Mucosa of descending colon (tissue), 3 donors: ENCODE results near the gene FARSB. TPM values are rescaled to one million over a fixed set of nuclear protein-coding genes. Genes with fewer than 3 reads are reported as not detected.
A peak's percentile ranks its signal among the peaks of the same experiment; 100 is the strongest.

Source experiments
- ATAC-seq: fragments of 200-7000 bp; cut with Tn5 transposase; one replicate; pipeline ENCODE4 v1.9.1; 2020; ENCODE audit warnings: mild to moderate bottlenecking, moderate library complexity
- DNase-seq, 3 donors: peaks; one replicate each; pipeline ENCODE4 v3.0.0-alpha.2; 2020
- H3K36me3 ChIP-seq: fragments of 200-600 bp; one replicate; pipeline ENCODE4 v1.8.0; 2021; ENCODE audit warnings: low read depth, mild to moderate bottlenecking
- H3K4me1 ChIP-seq: fragments of 200-600 bp; one replicate; pipeline ENCODE4 v1.8.0; 2021; ENCODE audit warnings: low read depth, mild to moderate bottlenecking
- H3K4me3 ChIP-seq: fragments of 200-600 bp; one replicate; pipeline ENCODE4 v1.8.0; 2021; ENCODE audit warnings: mild to moderate bottlenecking
- H3K9me3 ChIP-seq: fragments of 200-600 bp; one replicate; pipeline ENCODE4 v1.8.0; 2021; ENCODE audit warnings: mild to moderate bottlenecking
- intact Hi-C, 2 donors: fragments of 100-400 bp; cut with DNase I in 1 of 2; cut with micrococcal nuclease in 1 of 2; formaldehyde crosslinking; loops; one replicate each; pipeline versions ENCODE4 v1.11.0 to v1.11.1; 2022; cut with DNase I, micrococcal nuclease
- total RNA-seq, 3 donors: library from RNA; stranded (reverse); fragmentation: NEBNext Ultra II Directional in 2 of 3; extraction: Animal tissue kit (Norgen Biotek cat#: 25700) in 2 of 3; gene quantifications; one replicate each; pipeline versions ENCODE4 v1.2.1 to v1.2.4, GENCODE V29; 2021 to 2023
- TF ChIP-seq, protein P1 (sequence below): fragments of 200-600 bp; IDR thresholded peaks from one replicate; pipeline ENCODE4 v1.8.0; 2022; ENCODE audit warnings: antibody characterized with exemption, mild to moderate bottlenecking
- donor health status: DM: no; HTN: no; CAD: no; lungs with moderate emphysema.
- donor health status: DM: no; HTN: no; CAD: no.
- donor health status: DM: no; HTN: yes; CAD: no.

The FARSB gene
- total RNA-seq, 3 donors from 2014 or later: 18.0 to 27.2 (median 21.1) TPM

GRCh38 chr2:222686086-222686750, 30.3 kb upstream of the FARSB start:
- intact Hi-C loops: no loop called here
- Histone ChIP-seq H3K4me3 (no peak overlapping the region), H3K4me1 (no peaks in the 10 kb centered on the region), H3K36me3 (no peaks in the 10 kb centered on the region), H3K9me3 (no peaks in the 10 kb centered on the region)
- DNase-seq (no peak), ATAC-seq (no peak)
- TF ChIP-seq, protein P1, sequence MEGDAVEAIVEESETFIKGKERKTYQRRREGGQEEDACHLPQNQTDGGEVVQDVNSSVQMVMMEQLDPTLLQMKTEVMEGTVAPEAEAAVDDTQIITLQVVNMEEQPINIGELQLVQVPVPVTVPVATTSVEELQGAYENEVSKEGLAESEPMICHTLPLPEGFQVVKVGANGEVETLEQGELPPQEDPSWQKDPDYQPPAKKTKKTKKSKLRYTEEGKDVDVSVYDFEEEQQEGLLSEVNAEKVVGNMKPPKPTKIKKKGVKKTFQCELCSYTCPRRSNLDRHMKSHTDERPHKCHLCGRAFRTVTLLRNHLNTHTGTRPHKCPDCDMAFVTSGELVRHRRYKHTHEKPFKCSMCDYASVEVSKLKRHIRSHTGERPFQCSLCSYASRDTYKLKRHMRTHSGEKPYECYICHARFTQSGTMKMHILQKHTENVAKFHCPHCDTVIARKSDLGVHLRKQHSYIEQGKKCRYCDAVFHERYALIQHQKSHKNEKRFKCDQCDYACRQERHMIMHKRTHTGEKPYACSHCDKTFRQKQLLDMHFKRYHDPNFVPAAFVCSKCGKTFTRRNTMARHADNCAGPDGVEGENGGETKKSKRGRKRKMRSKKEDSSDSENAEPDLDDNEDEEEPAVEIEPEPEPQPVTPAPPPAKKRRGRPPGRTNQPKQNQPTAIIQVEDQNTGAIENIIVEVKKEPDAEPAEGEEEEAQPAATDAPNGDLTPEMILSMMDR: no peak

GRCh38 chr2:222683805-222684204, 27.9 kb upstream of the FARSB start:
- DNase-seq (no peak), ATAC-seq (no peak)
- H3K4me1 ChIP-seq: no peaks in the 10 kb centered on the region
- no peaks in the 10 kb centered on the region for H3K36me3 ChIP-seq
- TF ChIP-seq, protein P1: no peak
- intact Hi-C loops: no loop called here
- no peaks in the 10 kb centered on the region for H3K9me3 ChIP-seq
- H3K4me3 ChIP-seq: no peak overlapping the region

DNA sequence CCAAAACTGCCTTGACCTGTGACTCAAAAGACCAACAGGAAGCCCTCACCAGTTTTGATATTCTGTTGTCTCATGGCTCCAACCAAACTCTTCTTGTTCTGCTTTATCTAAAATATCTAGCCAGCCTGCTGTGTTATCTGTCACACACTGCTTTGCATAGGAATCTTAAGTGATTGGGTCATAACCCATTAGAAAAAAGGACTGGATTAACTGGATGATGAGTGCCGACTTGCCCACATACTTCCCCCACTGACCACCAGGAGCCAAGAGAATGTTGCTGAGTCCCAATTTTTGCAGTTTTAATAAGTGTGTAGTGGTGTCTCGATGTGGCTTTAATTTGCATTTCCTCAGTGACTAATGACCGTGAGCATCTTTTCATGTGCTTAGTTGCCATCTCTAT, 22.1 kb upstream of the FARSB start:
- Histone ChIP-seq H3K4me1 (no peaks in the 10 kb centered on the region), H3K36me3 (no peaks in the 10 kb centered on the region), H3K4me3 (no peak overlapping the region), H3K9me3 (no peaks in the 10 kb centered on the region)
- intact Hi-C loops: no loop called here
- TF ChIP-seq, protein P1: no peak
- no peak for ATAC-seq
- no peak for DNase-seq

GRCh38 chr2:222673883-222674282, 18.0 kb upstream of the FARSB start:
- H3K4me3 ChIP-seq: no peak overlapping the region
- TF ChIP-seq, protein P1: no peak
- H3K9me3 ChIP-seq: no peaks in the 10 kb centered on the region
- ATAC-seq: no peak
- intact Hi-C loops: no loop called here
- H3K36me3 ChIP-seq: no peaks in the 10 kb centered on the region
- no peak for DNase-seq
- H3K4me1 ChIP-seq: peaks cover 2% of the 10 kb centered on the region

GRCh38 chr2:222673273-222673672, 17.4 kb upstream of the FARSB start:
- intact Hi-C loops: no loop called here
- ATAC-seq: no peak
- DNase-seq: no peak
- Histone ChIP-seq H3K4me3 (no peak overlapping the region), H3K36me3 (no peaks in the 10 kb centered on the region), H3K9me3 (no peaks in the 10 kb centered on the region), H3K4me1 (peaks cover 2% of the 10 kb centered on the region)
- TF ChIP-seq, protein P1: no peak

DNA sequence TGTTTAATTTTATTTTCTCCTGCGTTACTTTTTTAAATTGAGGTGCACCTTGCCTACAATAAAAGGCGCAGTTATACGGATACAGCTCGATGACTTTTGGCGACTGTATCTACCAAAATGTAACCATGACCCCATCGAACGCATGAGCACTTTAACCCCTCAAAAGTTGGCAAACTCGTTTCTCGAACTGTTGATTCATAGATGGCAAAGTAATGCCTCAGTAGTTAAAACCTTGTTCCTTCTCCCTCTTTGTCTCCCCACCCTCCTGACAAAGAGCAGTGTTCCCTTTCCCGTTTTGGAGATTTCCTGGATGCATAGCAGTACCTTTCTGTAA, 16.1 kb upstream of the FARSB start:
- TF ChIP-seq, protein P1: no peak
- H3K4me3 ChIP-seq: no peak overlapping the region
- peaks cover 2% of the 10 kb centered on the region for H3K4me1 ChIP-seq
- DNase-seq (no peak), ATAC-seq (peak; percentile 6)
- no peaks in the 10 kb centered on the region for H3K36me3 ChIP-seq
- H3K9me3 ChIP-seq: no peaks in the 10 kb centered on the region
- intact Hi-C loops: no loop called here
